Panc1 (cell line): ENCODE measurements around the gene KRT12. TPM values are rescaled to one million over a fixed set of nuclear protein-coding genes. Genes with fewer than 3 reads are reported as not detected.

ENCODE experiments used
- ATAC-seq: fragments of 200-7000 bp; cut with Tn5 transposase; 2 replicates; pipeline ENCODE4 v1.9.1; 2020; ENCODE audit warnings: mild to moderate bottlenecking, moderate library complexity
- BruUV-seq: library from RNA; stranded (reverse); fragments of 400-500 nt; replicated peaks from 2 replicates; lab custom pipeline; 2021; lab: Mats Ljungman, UMichigan
- CTCF ChIA-PET: fragments of 300-600 bp; sonication (Branson Sonifier 250); formaldehyde crosslinking; loops from one replicate; lab custom pipeline; 2022; ENCODE audit warnings: antibody characterized with exemption; lab: Charles Lee
- POLR2A ChIA-PET: fragments of 300-600 bp; sonication (Branson Sonifier 250); formaldehyde crosslinking; loops from one replicate; lab custom pipeline; 2022; ENCODE audit warnings: antibody characterized with exemption; lab: Charles Lee
- DNase-seq: peaks from one replicate; pipeline ENCODE4 v3.0.0-alpha.2; 2010; ENCODE audit warnings: low read depth, low spot score
- H3K27ac ChIP-seq: 2 replicates; pipeline ENCODE4 v1.5.1; 2011; ENCODE audit warnings: mild to moderate bottlenecking, low read length, inconsistent platforms
- H3K27me3 ChIP-seq: fragments of 200-500 bp; sonication (Bioruptor generic); 2 replicates; pipeline ENCODE4 v1.6.0; 2014; ENCODE audit warnings: low read length, inconsistent platforms; ENCODE audit not compliant: control insufficient read depth, insufficient read depth
- H3K36me3 ChIP-seq: fragments of 200-500 bp; sonication (Bioruptor generic); 2 replicates; pipeline ENCODE4 v1.5.1; 2014; ENCODE audit warnings: inconsistent platforms, mild to moderate bottlenecking, low read length, moderate library complexity; ENCODE audit not compliant: control insufficient read depth, insufficient read depth
- H3K4me1 ChIP-seq: 2 replicates; pipeline ENCODE4 v1.5.1; 2011; ENCODE audit warnings: inconsistent platforms, mild to moderate bottlenecking, low read length, moderate library complexity; ENCODE audit not compliant: control insufficient read depth, insufficient read depth
- H3K4me3 ChIP-seq, 2 experiments: 2 replicates each; pipeline ENCODE4 v1.5.1; 2011 to 2012; ENCODE audit warnings: low read depth in 2 of 2, low read length in 2 of 2, mild to moderate bottlenecking in 2 of 2, inconsistent platforms in 1 of 2, moderate library complexity in 1 of 2
- H3K9me3 ChIP-seq: fragments of 200-500 bp; sonication (Bioruptor generic); 2 replicates; pipeline ENCODE4 v1.5.1; 2014; ENCODE audit warnings: low read depth, mild to moderate bottlenecking, inconsistent platforms, low read length, moderate library complexity; ENCODE audit not compliant: control insufficient read depth, insufficient read depth
- CTCF ChIP-seq: fragments of 450-650 bp; IDR thresholded peaks from 2 replicates; pipeline ENCODE4 v1.5.1; 2017; ENCODE audit warnings: mild to moderate bottlenecking
- POLR2AphosphoS5 ChIP-seq: IDR thresholded peaks from 2 replicates; pipeline ENCODE4 v1.6.1; 2012; ENCODE audit warnings: mild to moderate bottlenecking, low read depth, low read length, moderate library complexity
- REST ChIP-seq, 2 experiments: IDR thresholded peaks; 2 replicates each; pipeline ENCODE4 v1.6.1; 2011 to 2012; ENCODE audit warnings: low read depth in 2 of 2, control low read depth in 1 of 2, low read length in 1 of 2, mild to moderate bottlenecking in 1 of 2, moderate library complexity in 1 of 2; ENCODE audit not compliant: insufficient read depth in 1 of 2
- SIN3A ChIP-seq: IDR thresholded peaks from 2 replicates; pipeline ENCODE4 v1.6.1; 2012; ENCODE audit warnings: low read depth, mild to moderate bottlenecking, low read length, moderate library complexity, borderline replicate concordance; ENCODE audit not compliant: insufficient read depth
- TCF7L2 ChIP-seq: IDR thresholded peaks from 2 replicates; pipeline ENCODE4 v1.6.1; 2011; ENCODE audit warnings: mild to moderate bottlenecking, low read depth, low read length, inconsistent platforms
- in situ Hi-C: cut with HindIII; loops from 2 replicates; pipeline ENCODE4 v1.10.0; 2016; ENCODE audit warnings: low sequenced_read_pairs, low pct_unique_long_range_greater_than_20kb
- intact Hi-C: fragments of 100-400 bp; cut with micrococcal nuclease; formaldehyde crosslinking; loops from one replicate; pipeline ENCODE4 v1.10.0; 2022; ENCODE audit not compliant: unreplicated experiment
- total RNA-seq: library from RNA; stranded (reverse); gene quantifications from one replicate; pipeline ENCODE4 v1.2.1, GENCODE V29; 2021; ENCODE audit not compliant: unreplicated experiment

Gene KRT12
- total RNA-seq, 1 experiment from 2014 or later: not detected

DNA sequence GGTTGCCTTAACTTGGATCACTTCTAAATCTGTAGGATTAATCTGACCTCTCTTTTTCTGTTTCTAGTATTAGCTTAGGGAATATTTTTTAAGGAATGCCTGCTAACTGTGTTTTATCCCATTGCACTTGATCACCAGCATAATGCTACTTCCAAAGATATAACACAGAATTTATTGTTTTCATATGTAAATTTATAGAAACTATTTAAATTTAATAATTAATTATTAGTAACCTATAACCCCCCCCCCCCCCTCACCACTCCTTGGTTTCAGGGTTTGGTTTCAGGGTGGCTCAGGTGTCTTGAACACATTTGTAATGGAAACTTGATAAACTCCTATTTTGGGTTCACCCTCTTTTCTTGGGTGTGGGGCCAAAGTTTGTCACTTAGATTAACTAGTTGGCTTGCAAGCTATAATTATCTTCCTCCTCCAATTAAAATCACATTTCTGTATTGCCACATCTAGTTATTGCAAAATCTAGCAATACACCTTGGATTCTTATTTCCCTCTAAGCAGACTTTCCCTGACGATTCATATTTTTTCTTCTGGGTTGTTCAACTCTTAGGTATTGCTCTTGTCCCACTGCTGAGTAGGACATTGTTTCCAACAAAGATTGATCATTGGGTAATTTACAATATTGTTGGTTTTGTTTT is 18.3 kb downstream of the KRT12 start:
- intact Hi-C loops: no loop called here
- Histone ChIP-seq H3K4me3 (no peak overlapping the region), H3K27ac (no peak overlapping the region), H3K27me3 (peaks cover 3% of the 10 kb centered on the region; the same call in 1 of the 2 replicates), H3K36me3 (no peaks in the 10 kb centered on the region), H3K9me3 (no peaks in the 10 kb centered on the region), H3K4me1 (no peaks in the 10 kb centered on the region)
- no TSS peak for BruUV-seq
- in situ Hi-C loops: no loop called here
- TF ChIP-seq SIN3A (no peak), POLR2AphosphoS5 (no peak), CTCF (no peak)
- CTCF ChIA-PET: interaction anchor here (0.7 kb wide), 1 partner anchor 149 kb away, joined by 12 read pairs; no protein-coding TSS in a partner anchor
- no peak for DNase-seq
- ATAC-seq: no peak
- POLR2A ChIA-PET: no interaction called here

GRCh38 chr17:40846515-40847144 is 20.4 kb downstream of the KRT12 start:
- no peaks in the 10 kb centered on the region for H3K4me1 ChIP-seq
- POLR2A ChIA-PET: interaction anchor here (0.6 kb wide), 2 partner anchors 154 to 206 kb away, joined by 6 to 8 read pairs; no protein-coding TSS in a partner anchor
- TF ChIP-seq POLR2AphosphoS5 (no peak), REST (IDR thresholded peaks at IDR 0.05; ENCODE audit: insufficient read depth in 1 of 2, low read depth in 2 of 2, low read length in 1 of 2) (no peak), TCF7L2 (no peak), SIN3A (no peak), CTCF (no peak)
- in situ Hi-C loops: no loop called here
- H3K4me3 ChIP-seq: no peak overlapping the region
- no peaks in the 10 kb centered on the region for H3K36me3 ChIP-seq
- no peak overlapping the region for H3K27ac ChIP-seq
- intact Hi-C loops: no loop called here
- no TSS peak for BruUV-seq
- CTCF ChIA-PET: interaction anchor here (1.9 kb wide), 1 partner anchor 702 kb away, joined by 6 read pairs; no protein-coding TSS in a partner anchor
- H3K27me3 ChIP-seq: peaks cover 3% of the 10 kb centered on the region; the same call in 1 of the 2 replicates
- no peak for DNase-seq
- no peaks in the 10 kb centered on the region for H3K9me3 ChIP-seq
- no peak for ATAC-seq
